SK-N-MC (cell line): Measurements from ENCODE around the gene NAV3.

Experiments used
- EZH2 ChIP-seq: fragments of 200-600 bp; sonication (generic); IDR thresholded peaks from one replicate; pipeline ENCODE4 v1.6.1; 2017; ENCODE audit warnings: antibody characterized with exemption
- FOXP2 ChIP-seq: optimal IDR thresholded peaks from 2 replicates; pipeline ENCODE3; 2011; ENCODE audit warnings: mild to moderate bottlenecking, moderate library complexity; ENCODE audit not compliant: insufficient read depth; ENCODE audit errors: extremely low read length, control extremely low read depth
- POLR2AphosphoS5 ChIP-seq: IDR thresholded peaks from 2 replicates; pipeline ENCODE4 v1.6.1; 2012; ENCODE audit warnings: mild to moderate bottlenecking, low read depth, low read length, borderline replicate concordance

- no peak for TF ChIP-seq EZH2
- no peak for TF ChIP-seq POLR2AphosphoS5
- no peak for TF ChIP-seq FOXP2
These were observed 340.4 kb downstream of the NAV3 start for GRCh38 chr12:78171061-78171460.
